CD4-positive, alpha-beta T cell treated with Interleukin-17A for 4 hours (primary cell): Measurements from ENCODE around the gene CILP2.

Experiments
- DNase-seq: peaks from one replicate; pipeline ENCODE4 v3.0.0-alpha.2; 2020; ENCODE audit warnings: mixed read lengths

The CILP2 gene

GRCh38 chr19:19506592-19506991 lies 31.5 kb upstream of the CILP2 start:
- DNase-seq: no peak

GRCh38 chr19:19507354-19507753 lies 30.7 kb upstream of the CILP2 start:
- no peak for DNase-seq

DNA sequence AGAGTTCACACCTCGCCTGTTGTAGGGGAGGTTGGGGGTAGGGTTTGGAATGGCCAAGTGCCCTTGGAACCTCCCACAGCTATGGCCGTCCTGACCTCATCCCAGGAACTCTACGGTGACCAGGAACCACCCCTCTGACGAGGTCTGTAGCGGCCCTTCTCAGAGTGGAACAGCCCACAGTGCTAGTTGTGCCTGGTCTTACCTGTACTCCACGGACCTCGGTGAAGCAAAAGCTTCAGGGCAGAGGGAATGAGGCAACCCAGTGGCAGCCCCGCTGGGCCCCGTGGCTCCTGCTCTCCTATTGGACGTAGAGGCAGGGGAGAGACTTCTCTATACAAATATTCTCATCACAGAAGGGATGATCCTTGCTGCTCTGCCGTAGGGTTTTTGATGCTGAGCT lies 29.8 kb upstream of the CILP2 start:
- DNase-seq: no peak

DNA sequence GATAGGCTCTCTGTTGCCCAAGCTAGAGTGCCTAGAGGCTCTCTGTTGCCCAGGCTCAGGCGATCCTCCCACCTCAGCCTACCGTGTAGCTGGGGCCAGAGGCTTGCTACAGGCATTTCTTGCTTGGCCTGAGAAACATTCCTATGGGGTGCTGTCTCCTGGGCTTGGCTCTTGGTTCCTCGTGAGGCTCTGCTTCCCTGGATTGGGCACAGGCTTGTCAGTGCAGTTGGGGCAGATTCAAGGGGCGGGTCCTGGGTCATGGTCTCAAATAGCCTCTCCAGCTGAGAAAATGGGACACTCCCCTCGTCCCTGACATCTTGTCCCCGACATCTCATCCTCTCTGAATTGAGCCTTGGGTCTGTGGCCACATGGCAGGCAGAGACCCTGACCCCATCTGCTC lies 27.6 kb upstream of the CILP2 start:
- DNase-seq: no peak

DNA sequence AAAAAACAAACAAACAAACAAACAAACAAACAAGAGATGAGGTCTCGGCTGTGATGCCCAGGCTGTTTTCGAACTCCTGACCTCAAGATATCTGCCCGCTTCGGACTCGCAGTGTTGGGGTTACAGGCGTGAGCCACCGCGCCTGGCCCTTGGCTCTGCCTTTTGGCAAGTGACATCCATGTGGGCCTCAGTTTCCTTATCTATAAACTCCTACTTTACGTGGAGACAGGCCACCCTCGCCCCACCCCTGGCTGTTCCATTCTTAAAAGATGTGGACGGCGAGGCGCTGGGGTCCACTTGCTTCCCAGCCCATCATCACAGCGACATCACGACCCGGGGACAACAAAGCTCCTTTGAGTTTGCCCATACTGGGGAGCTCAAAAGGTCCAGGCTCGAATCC lies 24.4 kb upstream of the CILP2 start:
- no peak for DNase-seq

DNA sequence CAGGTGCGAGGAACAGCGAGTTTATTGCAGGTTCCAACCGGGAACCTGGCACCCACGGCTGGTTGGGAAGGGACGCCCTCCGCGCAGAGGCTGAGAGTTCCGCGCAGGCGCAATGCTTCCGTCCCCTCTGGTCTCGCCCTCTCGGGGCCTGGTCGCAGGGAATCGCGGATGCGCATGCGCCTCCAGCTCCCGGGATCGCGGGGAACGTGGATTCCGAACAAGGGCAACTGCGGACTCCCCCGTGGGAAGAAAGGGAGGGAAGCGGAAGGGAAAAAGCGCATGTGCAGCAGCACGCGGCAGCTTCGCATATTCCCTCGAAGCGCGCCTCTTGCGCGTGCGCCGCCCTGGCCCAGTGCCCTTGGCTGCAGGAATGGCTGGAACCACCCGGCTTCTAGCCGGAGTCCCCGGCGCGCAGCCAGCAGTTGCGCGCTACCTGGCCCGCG lies 23.8 kb upstream of the CILP2 start:
- no peak for DNase-seq

DNA sequence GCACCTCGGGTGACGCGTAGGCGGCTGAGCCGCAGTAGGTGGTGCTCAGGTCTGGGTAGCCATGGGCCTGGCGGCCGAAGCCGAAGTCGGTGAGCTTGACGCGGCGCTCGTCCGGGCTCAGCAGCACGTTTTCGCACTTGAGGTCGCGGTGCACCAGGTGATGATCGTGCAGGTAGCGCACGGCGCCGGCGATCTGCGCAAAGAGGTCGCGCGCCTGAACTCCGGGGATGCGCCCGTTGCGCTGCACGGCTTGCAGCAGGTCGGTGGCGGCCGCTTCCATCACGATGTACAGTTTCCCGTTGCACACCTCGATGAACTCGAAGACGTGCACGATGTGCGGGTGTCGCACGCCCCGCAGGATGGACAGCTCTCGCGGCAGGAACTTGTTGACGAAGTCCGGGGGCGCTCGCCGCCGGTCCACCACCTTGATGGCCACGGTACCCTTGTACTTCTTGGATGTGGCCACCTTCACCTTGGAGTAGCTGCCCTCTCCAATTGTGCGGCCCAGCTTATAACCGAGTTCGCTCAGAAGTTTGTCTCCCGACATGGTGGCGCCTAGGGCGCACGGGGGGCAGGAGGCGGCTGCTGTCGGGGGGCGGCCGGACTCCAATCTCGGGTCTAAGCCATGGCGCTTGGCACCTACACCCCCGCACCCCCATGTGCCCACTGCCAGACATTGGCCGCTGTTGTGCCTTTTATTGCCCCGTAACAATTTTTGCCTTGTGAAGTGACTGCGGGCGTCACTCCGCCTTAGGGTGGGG lies 23.0 kb upstream of the CILP2 start, which contains the start of gene TSSK6:
Gene TSSK6 (minus strand): TSS at position 668 of the 761 bp plus-strand sequence. CDS start 121 bp downstream, at position 547.
- DNase-seq: no peak

DNA sequence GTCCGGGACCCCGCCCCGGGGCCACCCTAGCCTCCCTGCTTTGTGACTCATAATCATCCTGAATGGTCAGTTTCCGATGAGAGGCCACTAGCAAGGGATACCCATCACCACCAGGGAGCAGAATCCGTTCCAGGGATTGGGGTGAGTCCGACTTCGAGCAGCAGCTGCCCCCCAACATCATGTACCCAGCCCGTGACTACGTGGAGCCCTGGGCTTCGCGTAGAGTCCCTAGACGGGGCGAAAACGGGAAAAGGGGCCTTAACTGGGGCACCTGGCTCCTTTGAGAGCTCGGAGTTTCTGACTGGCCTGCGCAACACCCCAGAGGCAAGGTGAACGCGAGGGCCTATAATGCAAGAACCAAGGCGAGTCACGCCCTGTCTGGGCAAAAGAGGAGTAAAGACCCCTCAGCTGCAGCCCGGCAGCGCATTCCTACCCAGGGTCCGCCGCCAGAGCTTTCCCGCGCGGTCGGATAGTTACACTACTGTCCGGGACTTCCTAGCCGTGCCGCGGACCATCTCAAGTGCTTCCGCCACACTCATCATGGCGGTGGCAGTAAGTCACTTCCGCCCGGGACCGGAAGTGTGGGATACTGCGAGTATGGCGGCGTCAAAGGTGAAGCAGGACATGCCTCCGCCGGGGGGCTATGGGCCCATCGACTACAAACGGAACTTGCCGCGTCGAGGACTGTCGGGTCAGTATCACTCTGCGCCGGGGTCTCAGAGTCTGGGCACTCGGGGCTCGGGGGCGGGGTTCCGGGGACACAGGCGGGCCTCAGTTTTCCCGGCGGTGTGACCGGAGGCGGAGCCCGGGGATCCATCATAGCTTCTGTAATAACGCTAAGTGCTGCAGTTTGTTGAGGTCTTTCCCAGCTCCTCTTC lies 22.2 kb upstream of the CILP2 start, which contains the start of gene NDUFA13:
Gene NDUFA13 (plus strand): TSS at position 584 of the 878 bp plus-strand sequence. CDS start 14 bp downstream, at position 598.
- peak; percentile 92 for DNase-seq

DNA sequence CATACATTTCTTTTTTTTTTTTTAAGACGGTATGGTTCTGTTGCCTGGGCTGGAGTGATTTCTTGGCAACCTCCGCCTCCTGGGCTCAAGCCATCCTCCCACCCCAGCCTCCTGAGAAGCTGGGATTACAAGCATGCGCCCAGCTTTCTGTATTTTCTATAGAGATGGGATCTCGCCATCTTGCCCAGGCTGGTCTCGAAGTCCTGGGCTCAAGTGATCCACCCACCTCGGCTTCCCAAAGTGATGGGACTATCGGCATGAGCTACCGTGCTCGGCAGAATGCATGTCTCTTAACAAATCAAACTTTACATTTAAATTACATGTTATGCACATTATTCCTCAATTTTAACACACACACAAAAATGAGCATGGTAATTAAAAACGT lies 20.8 kb upstream of the CILP2 start:
- no peak for DNase-seq

DNA sequence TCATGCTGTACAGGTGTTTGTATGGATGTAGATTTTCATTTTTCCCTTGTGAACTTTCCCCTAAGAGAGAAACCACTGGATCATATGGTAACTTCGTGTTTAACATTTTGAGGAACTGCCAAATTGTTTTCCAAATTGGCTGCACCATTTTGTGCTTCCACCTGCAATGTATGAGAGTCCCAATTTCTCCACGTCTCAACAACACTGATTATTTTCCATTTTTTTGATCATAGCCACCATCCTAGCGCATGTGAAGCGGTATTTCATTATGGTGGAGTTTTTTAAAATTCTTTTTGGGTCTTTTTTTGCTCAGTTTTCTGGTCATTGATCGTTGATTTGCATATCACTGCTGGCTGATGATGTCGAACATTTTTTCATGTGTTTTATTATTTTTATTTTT lies 17.1 kb upstream of the CILP2 start:
- DNase-seq: no peak

GRCh38 chr19:19523177-19523576 lies 14.9 kb upstream of the CILP2 start:
- no peak for DNase-seq

- DNase-seq: no peak
Observed at GRCh38 chr19:19524053-19524452, 14.0 kb upstream of the CILP2 start.

- no peak for DNase-seq
Observed at GRCh38 chr19:19525611-19526380, 12.3 kb upstream of the CILP2 start.

DNA sequence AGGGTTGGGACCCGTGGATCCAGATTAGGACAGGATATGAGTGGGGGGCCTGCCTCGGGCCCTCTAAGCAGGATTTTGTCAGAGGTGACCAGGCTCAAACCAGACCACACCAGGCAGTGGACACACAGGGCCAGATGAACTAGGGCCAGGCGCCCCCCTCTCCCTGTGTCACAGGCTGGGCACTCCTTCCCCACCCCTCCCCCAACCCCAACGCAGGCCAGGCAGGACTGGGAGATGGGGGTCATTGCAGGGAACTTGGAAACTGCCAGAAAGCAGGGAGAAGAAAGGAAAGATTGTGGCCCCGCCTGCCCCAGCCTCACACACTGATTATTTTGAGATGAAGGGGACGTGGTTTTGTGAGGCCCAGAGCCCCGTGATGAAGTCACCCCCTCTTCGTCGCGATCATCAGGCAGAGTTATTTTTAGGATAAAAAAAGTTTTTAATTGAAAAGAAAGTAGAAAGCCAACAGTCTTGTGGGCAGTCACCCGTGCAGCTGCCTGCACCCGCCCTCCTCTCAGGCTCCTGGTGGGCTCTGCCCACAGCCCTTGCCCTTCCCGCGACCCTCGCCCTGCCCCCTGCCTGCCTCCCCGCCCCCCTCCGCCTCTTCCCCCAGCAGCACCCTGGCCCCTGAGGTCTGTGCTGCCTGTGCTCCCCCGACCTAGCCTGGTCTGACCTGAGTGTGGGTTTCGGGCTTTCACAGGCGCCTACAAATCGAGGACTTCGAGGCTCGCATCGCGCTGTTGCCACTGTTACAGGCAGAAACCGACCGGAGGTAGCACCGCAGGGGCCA lies 11.3 kb upstream of the CILP2 start:
- no peak for DNase-seq

- DNase-seq: no peak
Observed at GRCh38 chr19:19527371-19527656, 10.8 kb upstream of the CILP2 start.

DNA sequence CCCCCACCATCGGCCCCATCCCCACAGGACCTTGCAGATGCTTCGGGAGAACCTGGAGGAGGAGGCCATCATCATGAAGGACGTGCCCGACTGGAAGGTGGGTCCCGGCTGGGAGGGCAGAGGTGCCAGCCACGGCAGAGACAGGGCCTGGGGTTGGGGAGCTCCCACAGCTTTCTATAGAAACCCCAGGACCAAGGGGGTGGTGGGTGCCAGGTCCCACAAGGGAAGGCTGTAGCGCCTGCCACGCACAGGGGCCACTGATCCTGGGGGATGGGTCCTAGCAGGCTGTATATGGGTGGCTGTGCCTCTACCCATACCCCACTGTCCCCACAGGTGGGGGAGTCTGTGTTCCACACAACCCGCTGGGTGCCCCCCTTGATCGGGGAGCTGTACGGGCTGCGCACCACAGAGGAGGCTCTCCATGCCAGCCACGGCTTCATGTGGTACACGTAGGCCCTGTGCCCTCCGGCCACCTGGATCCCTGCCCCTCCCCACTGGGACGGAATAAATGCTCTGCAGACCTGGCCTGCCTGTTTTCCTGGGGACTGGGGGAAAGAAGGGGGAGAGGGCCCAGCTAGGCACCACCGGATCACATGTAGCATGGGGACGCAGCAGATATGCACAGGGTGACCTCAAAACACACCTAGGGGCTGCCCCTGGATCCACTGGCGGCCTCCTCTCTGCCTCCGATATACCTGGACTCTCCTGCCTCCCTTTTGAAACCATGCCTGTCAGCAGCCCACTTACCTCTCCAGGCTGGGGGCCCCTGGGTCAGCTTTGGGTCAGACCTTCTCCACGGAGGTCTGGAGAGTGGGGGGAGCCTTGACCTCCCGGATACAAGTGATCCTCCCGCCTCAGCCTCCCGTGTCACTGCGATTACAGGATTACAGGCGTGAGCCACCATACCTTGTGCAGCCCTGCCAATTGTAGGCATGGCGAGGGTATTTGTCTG lies 10.1 kb upstream of the CILP2 start:
- no peak for DNase-seq

DNA sequence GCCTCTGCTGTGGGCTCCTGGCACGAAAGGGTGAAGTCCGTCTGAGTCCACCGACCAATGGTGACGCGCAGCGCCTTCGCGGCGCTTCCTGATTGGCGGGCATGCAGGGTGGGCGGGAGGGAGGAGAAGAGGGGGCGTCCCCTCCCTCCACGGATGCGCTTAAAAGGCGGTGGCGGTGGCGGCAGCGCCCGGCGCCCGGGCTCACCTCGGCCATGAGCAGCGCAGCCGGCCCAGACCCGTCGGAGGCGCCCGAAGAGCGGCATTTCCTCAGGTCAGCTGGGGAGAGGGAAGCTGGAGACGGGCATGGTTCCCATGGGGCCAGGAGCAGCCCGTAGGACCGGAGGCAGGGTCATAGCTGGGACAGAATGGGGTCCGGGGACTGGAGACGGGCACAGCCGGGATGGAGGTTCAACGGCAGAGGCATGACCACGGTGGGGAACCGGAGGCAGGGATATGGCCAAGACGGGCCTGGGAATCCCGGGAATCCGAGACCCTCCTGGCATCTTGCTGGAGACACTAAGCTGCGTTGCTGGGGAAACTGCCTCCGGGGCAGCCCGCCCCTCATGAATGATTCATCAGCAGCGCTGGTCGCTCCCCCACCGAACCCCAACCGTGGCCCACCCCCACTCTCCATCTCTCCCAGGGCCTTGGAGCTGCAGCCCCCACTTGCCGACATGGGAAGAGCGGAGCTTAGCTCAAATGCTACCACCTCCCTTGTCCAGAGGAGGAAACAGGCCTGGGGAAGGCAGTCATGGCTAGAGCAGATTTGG lies 9.2 kb upstream of the CILP2 start, which contains the start of gene YJEFN3:
Gene YJEFN3 (plus strand): TSS at position 191 of the 770 bp plus-strand sequence. CDS start 22 bp downstream, at position 213.
- no peak for DNase-seq

DNA sequence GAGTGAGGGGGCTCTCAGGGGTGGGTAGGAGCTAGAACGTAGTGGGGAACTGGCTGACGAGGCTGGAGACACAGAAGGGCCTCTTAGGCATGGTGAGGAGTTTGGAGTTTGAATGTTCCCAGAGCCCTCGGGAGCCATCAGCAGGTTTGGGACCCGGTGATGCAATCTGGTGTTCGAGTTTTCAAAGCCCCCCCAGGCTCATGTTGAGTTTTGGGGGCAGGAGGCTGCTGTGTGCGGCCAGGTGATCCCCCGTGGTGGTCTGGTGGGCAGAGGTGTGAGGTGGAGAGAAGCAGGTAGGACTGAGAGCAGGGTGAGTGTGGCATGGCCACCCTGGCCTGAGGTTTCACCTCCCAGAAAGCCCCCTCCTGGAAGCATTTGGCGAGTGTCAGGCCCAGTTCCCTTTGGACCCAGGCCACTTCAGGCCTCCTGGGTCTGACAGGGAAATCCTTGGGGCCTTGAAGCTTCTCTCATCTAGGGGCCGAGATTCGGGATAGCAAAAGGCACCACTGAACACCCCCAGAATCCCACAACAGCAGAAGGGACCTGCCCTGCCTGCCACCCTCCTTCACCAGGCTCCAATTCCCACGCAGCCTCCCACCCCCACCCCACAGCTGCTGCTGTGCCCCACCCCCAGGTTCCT lies 8.2 kb upstream of the CILP2 start:
- no peak for DNase-seq

- no peak for DNase-seq
Observed at GRCh38 chr19:19530423-19530804, 7.7 kb upstream of the CILP2 start.

GRCh38 chr19:19530889-19531288 lies 7.2 kb upstream of the CILP2 start:
- DNase-seq: no peak
